ENCODE results near the gene C15orf39. TPM values are rescaled to one million over a fixed set of nuclear protein-coding genes. Genes with fewer than 3 reads are reported as not detected.
"Not testable (repeated sequence)": the region's sequence is repeated elsewhere in the genome, so short reads cannot be mapped to it uniquely, and the experiment has no call there.

The C15orf39 gene
- total RNA-seq, 1 experiment from 2014 or later = 13.3 TPM

GRCh38 chr15:75164625-75165350 lies 36.9 kb upstream of the C15orf39 start:
- no peak overlapping the region for H3K27ac Mint-ChIP-seq (ENCODE audit: low read depth, unreplicated experiment)
- no peak for TF ChIP-seq CTCF (IDR thresholded peaks at IDR 0.05; ENCODE audit: unreplicated experiment)
- H3K27me3 Mint-ChIP-seq (ENCODE audit: insufficient read depth, unreplicated experiment) = no peaks in the 10 kb centered on the region
- no peak for DNase-seq (ENCODE audit: unreplicated experiment)
- intact Hi-C loops (cut with micrococcal nuclease) = no loop called here
- H3K4me1 Mint-ChIP-seq (ENCODE audit: insufficient read depth, unreplicated experiment) = peaks cover 6% of the 10 kb centered on the region
- H3K9me3 Mint-ChIP-seq (ENCODE audit: unreplicated experiment) = no peaks in the 10 kb centered on the region
- no peak overlapping the region for H3K4me3 Mint-ChIP-seq (ENCODE audit: unreplicated experiment)
- ChIA-PET POLR2A (interaction anchor here (0.6 kb wide), 1 partner anchor 17 kb away, joined by 3 read pairs; no protein-coding TSS in a partner anchor), CTCF (interaction anchor here (0.5 kb wide), 1 partner anchor 108 kb away, joined by 3 read pairs; no protein-coding TSS in a partner anchor)
- BruUV-seq (replicated peaks) = no TSS peak
- no peaks in the 10 kb centered on the region for H3K36me3 Mint-ChIP-seq (ENCODE audit: insufficient read depth, unreplicated experiment)

GRCh38 chr15:75166489-75167063 lies 35.1 kb upstream of the C15orf39 start:
- BruUV-seq (replicated peaks); H3K36me3 Mint-ChIP-seq (ENCODE audit: insufficient read depth, unreplicated experiment); intact Hi-C loops (cut with micrococcal nuclease); H3K9me3 Mint-ChIP-seq (ENCODE audit: unreplicated experiment); H3K4me3 Mint-ChIP-seq (ENCODE audit: unreplicated experiment); H3K27ac Mint-ChIP-seq (ENCODE audit: low read depth, unreplicated experiment); DNase-seq (ENCODE audit: unreplicated experiment); H3K27me3 Mint-ChIP-seq (ENCODE audit: insufficient read depth, unreplicated experiment): not testable (repeated sequence)
- peaks cover 18% of the 10 kb centered on the region for H3K4me1 Mint-ChIP-seq (ENCODE audit: insufficient read depth, unreplicated experiment)
- CTCF ChIA-PET = interaction anchor here (1.5 kb wide), 1 partner anchor 9 kb away, joined by 7 read pairs; no protein-coding TSS in a partner anchor
- POLR2A ChIA-PET = interaction anchor here (0.8 to 2.0 kb wide), 4 partner anchors 9 to 38 kb away, joined by 3 to 4 read pairs (median 4); partner anchors contain the start of gene C15orf39

- POLR2A ChIA-PET = interaction anchor here (1.0 to 2.0 kb wide), 2 partner anchors 8 to 34 kb away, joined by 3 to 4 read pairs; partner anchors contain the start of gene C15orf39
- no peak for TF ChIP-seq CTCF (IDR thresholded peaks at IDR 0.05; ENCODE audit: unreplicated experiment)
- H3K27ac Mint-ChIP-seq (ENCODE audit: low read depth, unreplicated experiment) = peak overlapping the region; percentile 31
- CTCF ChIA-PET = interaction anchor here (1.5 kb wide), 1 partner anchor 7 kb away, joined by 7 read pairs; no protein-coding TSS in a partner anchor
- no peaks in the 10 kb centered on the region for H3K27me3 Mint-ChIP-seq (ENCODE audit: insufficient read depth, unreplicated experiment)
- intact Hi-C loops (cut with micrococcal nuclease) = no loop called here
- DNase-seq (ENCODE audit: unreplicated experiment) = peak; percentile 51
- no peak overlapping the region for H3K4me3 Mint-ChIP-seq (ENCODE audit: unreplicated experiment)
- no peaks in the 10 kb centered on the region for H3K36me3 Mint-ChIP-seq (ENCODE audit: insufficient read depth, unreplicated experiment)
- H3K4me1 Mint-ChIP-seq (ENCODE audit: insufficient read depth, unreplicated experiment) = peaks cover 28% of the 10 kb centered on the region
- H3K9me3 Mint-ChIP-seq (ENCODE audit: unreplicated experiment) = no peaks in the 10 kb centered on the region
- no TSS peak for BruUV-seq (replicated peaks)
These were observed 33.9 kb upstream of the C15orf39 start for GRCh38 chr15:75167588-75168350.

- H3K9me3 Mint-ChIP-seq (ENCODE audit: unreplicated experiment) = no peaks in the 10 kb centered on the region
- CTCF ChIA-PET = no interaction called here
- TF ChIP-seq CTCF (IDR thresholded peaks at IDR 0.05; ENCODE audit: unreplicated experiment) = no peak
- no TSS peak for BruUV-seq (replicated peaks)
- POLR2A ChIA-PET = interaction anchor here (2.0 kb wide), 1 partner anchor 33 kb away, joined by 4 read pairs; the partner anchor contains the start of gene C15orf39
- H3K4me3 Mint-ChIP-seq (ENCODE audit: unreplicated experiment) = no peak overlapping the region
- peaks cover 28% of the 10 kb centered on the region for H3K4me1 Mint-ChIP-seq (ENCODE audit: insufficient read depth, unreplicated experiment)
- H3K27ac Mint-ChIP-seq (ENCODE audit: low read depth, unreplicated experiment) = peak overlapping the region; percentile 31
- no peaks in the 10 kb centered on the region for H3K27me3 Mint-ChIP-seq (ENCODE audit: insufficient read depth, unreplicated experiment)
- H3K36me3 Mint-ChIP-seq (ENCODE audit: insufficient read depth, unreplicated experiment) = no peaks in the 10 kb centered on the region
- DNase-seq (ENCODE audit: unreplicated experiment) = no peak
- intact Hi-C loops (cut with micrococcal nuclease) = no loop called here
These were observed 33.3 kb upstream of the C15orf39 start for GRCh38 chr15:75168374-75168773.

All from MCF 10A (cell line).